Panc1 (cell line): ENCODE results near the gene PFN1. TPM values are rescaled to one million over a fixed set of nuclear protein-coding genes. Genes with fewer than 3 reads are reported as not detected.
"Not testable (repeated sequence)": the region's sequence is repeated elsewhere in the genome, so short reads cannot be mapped to it uniquely, and the experiment has no call there.

Experiments
- ATAC-seq: fragments of 200-7000 bp; cut with Tn5 transposase; 2 replicates; pipeline ENCODE4 v1.9.1; 2020; ENCODE audit warnings: mild to moderate bottlenecking, moderate library complexity
- BruUV-seq: library from RNA; stranded (reverse); fragments of 400-500 nt; replicated peaks from 2 replicates; lab custom pipeline; 2021; lab: Mats Ljungman, UMichigan
- CTCF ChIA-PET: fragments of 300-600 bp; sonication (Branson Sonifier 250); formaldehyde crosslinking; loops from one replicate; lab custom pipeline; 2022; ENCODE audit warnings: antibody characterized with exemption; lab: Charles Lee
- POLR2A ChIA-PET: fragments of 300-600 bp; sonication (Branson Sonifier 250); formaldehyde crosslinking; loops from one replicate; lab custom pipeline; 2022; ENCODE audit warnings: antibody characterized with exemption; lab: Charles Lee
- DNase-seq: peaks from one replicate; pipeline ENCODE4 v3.0.0-alpha.2; 2010; ENCODE audit warnings: low read depth, low spot score
- H3K27ac ChIP-seq: 2 replicates; pipeline ENCODE4 v1.5.1; 2011; ENCODE audit warnings: mild to moderate bottlenecking, low read length, inconsistent platforms
- H3K27me3 ChIP-seq: fragments of 200-500 bp; sonication (Bioruptor generic); 2 replicates; pipeline ENCODE4 v1.6.0; 2014; ENCODE audit warnings: low read length, inconsistent platforms; ENCODE audit not compliant: control insufficient read depth, insufficient read depth
- H3K36me3 ChIP-seq: fragments of 200-500 bp; sonication (Bioruptor generic); 2 replicates; pipeline ENCODE4 v1.5.1; 2014; ENCODE audit warnings: inconsistent platforms, mild to moderate bottlenecking, low read length, moderate library complexity; ENCODE audit not compliant: control insufficient read depth, insufficient read depth
- H3K4me1 ChIP-seq: 2 replicates; pipeline ENCODE4 v1.5.1; 2011; ENCODE audit warnings: inconsistent platforms, mild to moderate bottlenecking, low read length, moderate library complexity; ENCODE audit not compliant: control insufficient read depth, insufficient read depth
- H3K4me3 ChIP-seq, 2 experiments: 2 replicates each; pipeline ENCODE4 v1.5.1; 2011 to 2012; ENCODE audit warnings: low read depth in 2 of 2, low read length in 2 of 2, mild to moderate bottlenecking in 2 of 2, inconsistent platforms in 1 of 2, moderate library complexity in 1 of 2
- H3K9me3 ChIP-seq: fragments of 200-500 bp; sonication (Bioruptor generic); 2 replicates; pipeline ENCODE4 v1.5.1; 2014; ENCODE audit warnings: low read depth, mild to moderate bottlenecking, inconsistent platforms, low read length, moderate library complexity; ENCODE audit not compliant: control insufficient read depth, insufficient read depth
- SIN3A ChIP-seq: IDR thresholded peaks from 2 replicates; pipeline ENCODE4 v1.6.1; 2012; ENCODE audit warnings: low read depth, mild to moderate bottlenecking, low read length, moderate library complexity, borderline replicate concordance; ENCODE audit not compliant: insufficient read depth
- in situ Hi-C: cut with HindIII; loops from 2 replicates; pipeline ENCODE4 v1.10.0; 2016; ENCODE audit warnings: low sequenced_read_pairs, low pct_unique_long_range_greater_than_20kb
- intact Hi-C: fragments of 100-400 bp; cut with micrococcal nuclease; formaldehyde crosslinking; loops from one replicate; pipeline ENCODE4 v1.10.0; 2022; ENCODE audit not compliant: unreplicated experiment
- total RNA-seq: library from RNA; stranded (reverse); gene quantifications from one replicate; pipeline ENCODE4 v1.2.1, GENCODE V29; 2021; ENCODE audit not compliant: unreplicated experiment
- TF ChIP-seq, protein P1 (sequence below): fragments of 450-650 bp; IDR thresholded peaks from 2 replicates; pipeline ENCODE4 v1.5.1; 2017; ENCODE audit warnings: mild to moderate bottlenecking

Gene PFN1
- total RNA-seq, 1 experiment from 2014 or later, result 1,074 TPM

DNA sequence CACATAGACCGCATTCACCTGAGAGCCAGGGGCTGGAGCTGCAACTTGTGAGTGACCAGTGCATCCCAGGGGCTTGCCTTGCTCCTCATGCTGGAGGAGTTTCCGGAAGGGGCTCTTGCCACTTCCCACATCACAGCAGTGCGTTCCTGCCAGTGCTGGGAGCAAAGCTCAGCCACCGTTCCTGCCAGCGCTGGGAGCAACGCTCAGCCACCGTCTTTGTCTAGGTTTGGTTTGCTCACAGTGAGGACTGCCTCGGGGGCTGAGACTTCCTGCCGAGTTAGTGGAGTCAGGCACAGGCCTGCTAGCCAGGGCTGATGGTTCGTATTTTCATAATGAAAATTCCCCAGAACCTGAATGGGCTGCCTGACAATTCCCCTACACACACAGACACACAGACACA, 40.0 kb downstream of the PFN1 start:
- peaks cover 8% of the 10 kb centered on the region; the same call in 1 of the 2 replicates for H3K4me1 ChIP-seq
- intact Hi-C loops, result no loop called here
- ATAC-seq, result peak; percentile 65
- H3K36me3 ChIP-seq, result no peaks in the 10 kb centered on the region
- in situ Hi-C loops, result no loop called here
- no peaks in the 10 kb centered on the region for H3K9me3 ChIP-seq
- no peak for DNase-seq
- BruUV-seq, result no TSS peak
- H3K4me3 ChIP-seq, result no peak overlapping the region
- ChIA-PET CTCF (interaction anchor here (0.6 to 1.1 kb wide), 2 partner anchors 9 to 27 kb away, joined by 3 to 4 read pairs; partner anchors contain the start of gene C17orf107), POLR2A (no interaction called here)
- peak overlapping the region; percentile 34; the same call in 1 of the 2 replicates for H3K27ac ChIP-seq
- TF ChIP-seq, protein P1, sequence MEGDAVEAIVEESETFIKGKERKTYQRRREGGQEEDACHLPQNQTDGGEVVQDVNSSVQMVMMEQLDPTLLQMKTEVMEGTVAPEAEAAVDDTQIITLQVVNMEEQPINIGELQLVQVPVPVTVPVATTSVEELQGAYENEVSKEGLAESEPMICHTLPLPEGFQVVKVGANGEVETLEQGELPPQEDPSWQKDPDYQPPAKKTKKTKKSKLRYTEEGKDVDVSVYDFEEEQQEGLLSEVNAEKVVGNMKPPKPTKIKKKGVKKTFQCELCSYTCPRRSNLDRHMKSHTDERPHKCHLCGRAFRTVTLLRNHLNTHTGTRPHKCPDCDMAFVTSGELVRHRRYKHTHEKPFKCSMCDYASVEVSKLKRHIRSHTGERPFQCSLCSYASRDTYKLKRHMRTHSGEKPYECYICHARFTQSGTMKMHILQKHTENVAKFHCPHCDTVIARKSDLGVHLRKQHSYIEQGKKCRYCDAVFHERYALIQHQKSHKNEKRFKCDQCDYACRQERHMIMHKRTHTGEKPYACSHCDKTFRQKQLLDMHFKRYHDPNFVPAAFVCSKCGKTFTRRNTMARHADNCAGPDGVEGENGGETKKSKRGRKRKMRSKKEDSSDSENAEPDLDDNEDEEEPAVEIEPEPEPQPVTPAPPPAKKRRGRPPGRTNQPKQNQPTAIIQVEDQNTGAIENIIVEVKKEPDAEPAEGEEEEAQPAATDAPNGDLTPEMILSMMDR, result no peak
- H3K27me3 ChIP-seq, result no peaks in the 10 kb centered on the region

DNA sequence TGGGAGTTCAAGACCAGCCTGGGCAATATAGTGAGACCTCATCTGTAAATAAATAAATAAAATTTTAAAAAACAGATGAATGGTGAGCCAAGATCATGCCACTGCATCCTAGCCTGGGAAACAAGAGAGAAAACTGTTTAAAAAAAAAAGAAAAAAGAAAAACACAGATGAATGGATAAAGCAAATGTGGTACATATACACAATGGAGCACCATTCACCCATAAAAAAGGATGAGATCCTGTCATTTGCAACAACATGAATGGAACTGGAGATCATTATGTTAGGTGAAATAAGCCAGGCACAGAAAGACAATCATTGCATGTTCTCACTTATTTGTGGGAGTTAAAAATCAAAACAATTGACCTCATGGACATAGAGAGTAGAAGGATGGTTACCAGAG, 41.7 kb downstream of the PFN1 start:
- in situ Hi-C loops, ATAC-seq, BruUV-seq: not testable (repeated sequence)

DNA sequence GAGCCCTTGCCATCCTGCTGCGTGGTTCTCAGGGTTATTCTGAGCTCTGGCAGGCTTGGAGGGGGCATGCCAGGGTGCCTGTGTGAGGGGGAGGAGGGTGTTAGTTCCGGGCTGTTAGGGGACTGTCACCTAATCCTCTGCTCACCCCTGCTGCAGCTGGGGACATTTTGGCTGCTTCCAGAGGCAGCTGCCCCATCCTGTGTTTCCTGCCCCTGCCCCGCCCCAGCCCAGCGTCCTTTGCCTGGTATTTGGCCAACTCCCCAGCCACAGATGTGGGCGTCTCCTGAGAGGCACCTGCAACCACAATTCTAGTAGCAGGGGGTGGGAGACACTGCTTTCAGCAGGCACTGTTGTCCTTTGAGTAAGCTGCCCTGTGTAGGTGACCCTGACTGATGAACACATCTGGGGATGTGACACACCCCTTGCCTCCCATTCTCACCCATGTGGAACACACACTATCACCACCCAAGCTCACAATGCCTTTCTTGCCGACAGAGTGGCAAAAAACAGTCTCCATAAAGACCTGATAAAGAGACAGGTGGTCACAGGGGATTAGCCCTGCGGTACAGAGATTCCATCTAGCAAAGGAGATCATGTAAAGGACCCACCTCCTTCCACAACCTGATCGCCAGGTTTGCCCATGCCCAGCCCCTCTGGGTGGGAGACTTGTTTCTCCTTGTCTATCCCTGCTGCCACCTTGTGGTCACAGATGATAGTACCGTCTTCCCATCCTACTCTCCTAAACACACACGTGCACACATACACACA, 45.1 kb downstream of the PFN1 start, which contains the start of gene CHRNE:
CHRNE (minus strand) TSS at position 48 of the 768 bp plus-strand sequence; CDS start at position 13, 35 bp downstream.
- H3K4me3 ChIP-seq, result no peak within 1 kb of the TSS; a peak in 1 of 4 replicates
- H3K9me3 ChIP-seq, result no peaks in the 10 kb centered on the region
- ATAC-seq (peak; percentile 74), DNase-seq (peak; percentile 71)
- in situ Hi-C loops (no loop called here), intact Hi-C loops (no loop called here)
- ChIA-PET POLR2A (no interaction called here), CTCF (interaction anchor here (0.5 kb wide), 1 partner anchor 48 kb away, joined by 3 read pairs; no protein-coding TSS in a partner anchor)
- no peak for TF ChIP-seq SIN3A
- TF ChIP-seq, protein P1, result peak; percentile 89
- peaks cover 1% of the 10 kb centered on the region for H3K4me1 ChIP-seq
- H3K27me3 ChIP-seq, result no peaks in the 10 kb centered on the region
- no peak within 1 kb of the TSS for H3K27ac ChIP-seq
- no peaks in the 10 kb centered on the region for H3K36me3 ChIP-seq
- no TSS peak for BruUV-seq

More for the DNA sequence above, 41.7 kb downstream of the PFN1 start:
- ChIA-PET CTCF (interaction anchor here (0.6 to 0.7 kb wide), 2 partner anchors 10 to 15 kb away, joined by 3 to 7 read pairs; no protein-coding TSS in a partner anchor), POLR2A (interaction anchor here (0.6 kb wide), 1 partner anchor 289 kb away, joined by 10 read pairs; no protein-coding TSS in a partner anchor)
- H3K27me3 ChIP-seq, intact Hi-C loops, H3K9me3 ChIP-seq, DNase-seq, H3K27ac ChIP-seq, H3K4me1 ChIP-seq, H3K36me3 ChIP-seq, H3K4me3 ChIP-seq: not testable (repeated sequence)
